Measurements from ENCODE around the gene MYO1H.

MYO1H gene

DNA sequence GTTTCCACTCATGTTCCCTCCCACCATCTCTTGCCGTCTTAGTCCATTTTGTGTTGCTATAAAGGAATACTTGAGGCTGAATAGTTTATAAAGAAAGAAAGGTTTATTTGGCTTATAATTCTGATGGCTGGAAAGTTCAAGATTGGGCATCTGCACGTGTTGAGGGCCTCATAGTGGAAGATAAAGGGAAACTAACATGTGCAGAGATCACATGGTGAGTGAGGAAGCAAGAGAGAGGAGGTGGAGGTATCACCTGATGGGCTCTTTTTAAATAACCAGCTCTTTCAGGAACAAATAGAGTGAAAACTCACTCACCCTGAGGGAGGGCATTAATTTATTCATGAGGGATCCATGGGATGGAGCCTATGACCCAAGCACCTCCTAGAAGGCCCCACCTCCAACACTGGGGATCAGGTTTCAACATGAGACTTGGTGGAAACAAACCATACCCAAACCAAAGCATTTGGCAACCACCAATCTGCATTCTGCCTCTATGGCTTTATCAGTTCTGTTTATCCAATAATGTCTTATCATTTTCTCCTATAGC is 29.5 kb downstream of the MYO1H start:
- H2AFZ ChIP-seq, result no peak overlapping the region
- no peak overlapping the region for H3K27ac ChIP-seq
- H3K79me2 ChIP-seq, result no peaks in the 10 kb centered on the region

DNA sequence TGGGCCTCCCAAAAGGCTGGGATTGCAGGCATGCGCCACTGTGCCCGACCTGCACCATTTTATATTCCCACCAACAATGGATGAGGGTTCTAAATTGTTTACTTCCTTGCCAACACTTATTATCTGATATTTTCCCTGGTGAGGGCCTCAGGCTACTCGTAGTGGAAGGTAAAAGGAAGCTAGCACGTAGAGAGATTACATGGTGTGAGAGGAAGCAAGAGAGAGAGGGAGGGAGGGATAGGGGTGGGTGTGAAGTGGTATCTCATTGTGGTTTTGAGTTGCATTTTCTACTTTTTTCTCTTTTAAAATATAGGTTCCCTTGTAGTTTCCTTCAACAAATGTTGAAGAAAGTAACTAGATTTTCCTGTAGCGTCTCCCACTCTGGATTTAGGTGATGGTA is 30.9 kb downstream of the MYO1H start:
- H3K79me2 ChIP-seq, result no peaks in the 10 kb centered on the region

More for the DNA sequence above, 29.5 kb downstream of the MYO1H start:
- Histone ChIP-seq H3K4me3 (ENCODE audit: low read depth, low read length) (no peak overlapping the region), H3K9me3 (ENCODE audit: control insufficient read depth, low read length) (no peaks in the 10 kb centered on the region), H3K4me2 (ENCODE audit: low read length) (no peak overlapping the region), H3K27me3 (ENCODE audit: control insufficient read depth, insufficient read depth, low read length) (no peaks in the 10 kb centered on the region), H3K36me3 (ENCODE audit: control insufficient read depth, insufficient read depth, low read length) (no peaks in the 10 kb centered on the region), H3K4me1 (no peaks in the 10 kb centered on the region), H3K9ac (no peak overlapping the region)
- TF ChIP-seq, protein P1, sequence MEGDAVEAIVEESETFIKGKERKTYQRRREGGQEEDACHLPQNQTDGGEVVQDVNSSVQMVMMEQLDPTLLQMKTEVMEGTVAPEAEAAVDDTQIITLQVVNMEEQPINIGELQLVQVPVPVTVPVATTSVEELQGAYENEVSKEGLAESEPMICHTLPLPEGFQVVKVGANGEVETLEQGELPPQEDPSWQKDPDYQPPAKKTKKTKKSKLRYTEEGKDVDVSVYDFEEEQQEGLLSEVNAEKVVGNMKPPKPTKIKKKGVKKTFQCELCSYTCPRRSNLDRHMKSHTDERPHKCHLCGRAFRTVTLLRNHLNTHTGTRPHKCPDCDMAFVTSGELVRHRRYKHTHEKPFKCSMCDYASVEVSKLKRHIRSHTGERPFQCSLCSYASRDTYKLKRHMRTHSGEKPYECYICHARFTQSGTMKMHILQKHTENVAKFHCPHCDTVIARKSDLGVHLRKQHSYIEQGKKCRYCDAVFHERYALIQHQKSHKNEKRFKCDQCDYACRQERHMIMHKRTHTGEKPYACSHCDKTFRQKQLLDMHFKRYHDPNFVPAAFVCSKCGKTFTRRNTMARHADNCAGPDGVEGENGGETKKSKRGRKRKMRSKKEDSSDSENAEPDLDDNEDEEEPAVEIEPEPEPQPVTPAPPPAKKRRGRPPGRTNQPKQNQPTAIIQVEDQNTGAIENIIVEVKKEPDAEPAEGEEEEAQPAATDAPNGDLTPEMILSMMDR (IDR thresholded peaks at IDR 0.05), result no peak

DNA sequence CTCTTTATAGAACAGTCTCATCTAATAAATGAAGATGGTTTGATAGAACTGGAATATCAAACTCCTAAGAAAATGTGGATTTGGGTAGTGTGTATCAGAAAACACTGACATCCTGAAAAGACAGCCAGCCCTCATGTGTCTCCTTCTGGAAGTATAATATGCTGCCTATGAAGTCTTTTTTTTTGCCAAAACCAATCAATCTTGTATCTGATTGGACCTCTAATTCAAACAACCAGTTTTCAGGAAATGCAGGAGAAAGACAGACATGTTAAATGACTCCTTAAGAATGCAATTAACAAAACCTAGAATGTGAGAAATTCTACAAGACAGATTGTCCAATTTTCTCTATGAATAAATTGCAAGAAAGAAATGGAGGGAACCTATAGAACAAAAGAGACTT is 34.3 kb downstream of the MYO1H start:
- H3K27ac ChIP-seq, result no peak overlapping the region
- H2AFZ ChIP-seq, result no peak overlapping the region
- no peaks in the 10 kb centered on the region for H3K27me3 ChIP-seq (ENCODE audit: control insufficient read depth, insufficient read depth, low read length)
- no peaks in the 10 kb centered on the region for H3K9me3 ChIP-seq (ENCODE audit: control insufficient read depth, low read length)
- H3K9ac ChIP-seq, result no peak overlapping the region
- no peak overlapping the region for H3K4me2 ChIP-seq (ENCODE audit: low read length)
- H3K4me3 ChIP-seq (ENCODE audit: low read depth, low read length), result no peak overlapping the region
- H3K79me2 ChIP-seq, result no peaks in the 10 kb centered on the region
- TF ChIP-seq, protein P1 (IDR thresholded peaks at IDR 0.05), result no peak
- no peaks in the 10 kb centered on the region for H3K4me1 ChIP-seq
- no peaks in the 10 kb centered on the region for H3K36me3 ChIP-seq (ENCODE audit: control insufficient read depth, insufficient read depth, low read length)

More for the DNA sequence above, 30.9 kb downstream of the MYO1H start:
- no peak overlapping the region for H3K4me3 ChIP-seq (ENCODE audit: low read depth, low read length)
- H2AFZ ChIP-seq, result no peak overlapping the region
- no peak overlapping the region for H3K27ac ChIP-seq
- H3K4me1 ChIP-seq, result no peaks in the 10 kb centered on the region
- H3K9ac ChIP-seq, result no peak overlapping the region
- H3K4me2 ChIP-seq (ENCODE audit: low read length), result no peak overlapping the region
- H3K9me3 ChIP-seq (ENCODE audit: control insufficient read depth, low read length), result no peaks in the 10 kb centered on the region
- H3K36me3 ChIP-seq (ENCODE audit: control insufficient read depth, insufficient read depth, low read length), result no peaks in the 10 kb centered on the region
- no peaks in the 10 kb centered on the region for H3K27me3 ChIP-seq (ENCODE audit: control insufficient read depth, insufficient read depth, low read length)
- TF ChIP-seq, protein P1 (IDR thresholded peaks at IDR 0.05), result no peak

DNA sequence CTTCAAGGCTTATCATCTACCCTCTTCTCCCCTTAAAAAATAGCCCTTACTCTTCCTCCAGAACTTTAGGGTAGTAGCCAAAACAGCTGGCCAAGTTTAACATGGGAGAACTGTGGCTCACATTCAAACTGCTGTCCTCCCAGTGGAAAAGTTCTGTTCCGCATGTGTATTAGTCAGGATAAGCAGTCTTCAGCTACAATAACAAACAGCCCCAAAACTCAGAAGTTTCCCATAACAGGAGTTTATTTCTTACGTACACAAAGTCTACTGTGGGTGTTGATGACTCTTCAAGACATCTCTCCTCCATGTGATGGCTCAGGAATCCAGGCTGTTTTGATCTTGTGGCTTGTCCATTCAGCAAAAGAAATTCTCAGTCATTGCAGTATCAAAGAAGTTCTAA is 35.5 kb downstream of the MYO1H start:
- Histone ChIP-seq H3K9me3 (ENCODE audit: control insufficient read depth, low read length) (no peaks in the 10 kb centered on the region), H3K4me1 (no peaks in the 10 kb centered on the region), H3K27ac (no peak overlapping the region), H3K79me2 (no peaks in the 10 kb centered on the region), H3K4me2 (ENCODE audit: low read length) (no peak overlapping the region), H3K27me3 (ENCODE audit: control insufficient read depth, insufficient read depth, low read length) (no peaks in the 10 kb centered on the region), H3K36me3 (ENCODE audit: control insufficient read depth, insufficient read depth, low read length) (no peaks in the 10 kb centered on the region), H2AFZ (no peak overlapping the region), H3K4me3 (ENCODE audit: low read depth, low read length) (no peak overlapping the region), H3K9ac (no peak overlapping the region)
- TF ChIP-seq, protein P1 (IDR thresholded peaks at IDR 0.05), result no peak

DNA sequence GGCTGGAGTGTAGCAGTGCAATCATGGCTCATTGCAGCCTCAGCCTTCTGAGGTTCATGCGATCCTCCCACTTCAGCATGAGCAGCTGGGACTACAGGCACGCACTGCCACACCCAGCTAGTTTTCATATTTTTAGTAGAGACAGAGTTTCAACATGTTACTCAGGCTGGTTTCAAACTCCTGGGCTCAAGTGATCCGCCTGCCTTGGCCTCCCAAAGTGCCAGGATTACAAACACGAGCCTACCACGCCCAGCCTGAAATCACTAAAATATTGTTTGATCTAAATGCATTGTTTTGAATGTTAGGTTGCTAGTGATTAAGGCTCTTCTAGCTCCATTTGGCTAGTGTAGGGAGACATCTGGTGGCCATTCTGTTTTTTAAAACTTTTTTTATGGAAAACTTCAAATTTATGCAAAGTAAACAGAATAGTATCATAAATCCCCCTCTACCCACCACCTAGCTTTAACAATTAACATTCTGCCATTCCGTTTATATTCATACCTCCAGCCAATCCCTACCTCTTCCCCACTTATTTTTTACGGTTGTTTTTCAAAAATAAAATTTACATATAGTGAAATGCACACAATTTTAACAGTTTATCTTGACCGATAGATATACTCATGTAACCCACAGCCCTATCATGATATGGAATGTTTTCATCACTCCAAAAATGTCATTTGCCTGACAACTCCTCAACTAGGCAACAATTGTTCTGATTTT is 37.8 kb downstream of the MYO1H start:
- Histone ChIP-seq H2AFZ (no peak overlapping the region), H3K27ac (no peak overlapping the region), H3K9ac (no peak overlapping the region), H3K4me2 (ENCODE audit: low read length) (no peak overlapping the region), H3K27me3 (ENCODE audit: control insufficient read depth, insufficient read depth, low read length) (no peaks in the 10 kb centered on the region), H3K79me2 (no peaks in the 10 kb centered on the region), H3K4me3 (ENCODE audit: low read depth, low read length) (no peak overlapping the region), H3K36me3 (ENCODE audit: control insufficient read depth, insufficient read depth, low read length) (no peaks in the 10 kb centered on the region), H3K9me3 (ENCODE audit: control insufficient read depth, low read length) (no peaks in the 10 kb centered on the region), H3K4me1 (no peaks in the 10 kb centered on the region)
- TF ChIP-seq, protein P1 (IDR thresholded peaks at IDR 0.05), result peak; percentile 55

All from parathyroid adenoma (tissue), 2 donors.